GM12865 (cell line): ENCODE measurements around the gene TMC2.
A peak's percentile ranks its signal among the peaks of the same experiment; 100 is the strongest.

Source experiments
- DNase-seq: peaks from one replicate; pipeline ENCODE4 v3.0.0; 2010; ENCODE audit warnings: low read depth
- H3K4me3 ChIP-seq: 2 replicates; pipeline ENCODE4 v1.5.1; 2011; ENCODE audit warnings: mild to moderate bottlenecking, low read depth, low read length, control low read depth
- CTCF ChIP-seq: IDR thresholded peaks from 2 replicates; pipeline ENCODE4 v1.5.1; 2011; ENCODE audit warnings: low read length, control low read depth, low read depth, inconsistent platforms; ENCODE audit not compliant: insufficient read depth; ENCODE audit errors: missing control alignments

Gene TMC2

GRCh38 chr20:2651772-2652723 lies 115.7 kb downstream of the TMC2 start, which contains the start of gene NOP56:
Gene NOP56, plus strand, starts transcription at chr20:2652632. Its CDS starts 29 bp downstream, at chr20:2652661.
- DNase-seq, result peak; percentile 97
- peak within 1 kb of the TSS; percentile 100 for H3K4me3 ChIP-seq
- TF ChIP-seq CTCF, result no peak

- DNase-seq, result peak; percentile 72
- no peak for TF ChIP-seq CTCF
- H3K4me3 ChIP-seq, result peak overlapping the region; percentile 100
Observed at GRCh38 chr20:2652724-2653555, 116.6 kb downstream of the TMC2 start.

- peak overlapping the region; percentile 100 for H3K4me3 ChIP-seq
- no peak for DNase-seq
- TF ChIP-seq CTCF, result no peak
Observed at GRCh38 chr20:2653556-2654383, 117.4 kb downstream of the TMC2 start.

- H3K4me3 ChIP-seq, result peak overlapping the region; percentile 100
- no peak for DNase-seq
- no peak for TF ChIP-seq CTCF
Observed at GRCh38 chr20:2654384-2654822, 118.0 kb downstream of the TMC2 start.

GRCh38 chr20:2654831-2655230 lies 118.5 kb downstream of the TMC2 start:
- TF ChIP-seq CTCF, result no peak
- H3K4me3 ChIP-seq, result peak overlapping the region; percentile 100; the same call in 1 of the 2 replicates
- no peak for DNase-seq
